NOMO-1 (cell line): ENCODE data around the gene CRADD.

Source experiments
- DNase-seq, 2 experiments: peaks; one replicate each; lab custom pipeline; 2025; ENCODE audit not compliant: unreplicated experiment in 2 of 2; lab: John Stamatoyannopoulos, UW

CRADD gene

DNA sequence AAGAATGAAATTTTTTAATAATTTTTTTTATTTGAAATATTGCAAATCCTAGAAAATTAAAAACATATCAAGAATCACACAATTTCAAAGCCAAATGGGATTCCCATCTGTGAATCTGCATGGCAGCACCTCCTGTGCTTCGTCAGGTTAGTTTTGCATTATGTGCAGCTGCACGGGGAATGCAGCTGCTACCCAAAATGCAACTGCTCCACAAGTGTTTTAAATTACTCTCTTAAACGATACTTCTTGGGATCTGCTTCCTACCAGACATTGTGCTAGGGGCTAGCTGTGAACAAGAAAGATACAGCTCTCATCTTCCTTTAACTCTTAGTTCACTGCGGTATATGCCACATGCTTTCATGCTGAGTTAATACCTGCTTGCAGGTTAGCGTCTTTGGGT is 154.2 kb downstream of the CRADD start:
- no peak for DNase-seq

GRCh38 chr12:93832131-93832530 is 155.0 kb downstream of the CRADD start:
- DNase-seq, result peak in 1 of 2 experiments; percentile 11

- no peak for DNase-seq
Measured at GRCh38 chr12:93833946-93834345, 156.8 kb downstream of the CRADD start.

- no peak for DNase-seq
Measured at GRCh38 chr12:93836620-93837260, 159.6 kb downstream of the CRADD start.

DNA sequence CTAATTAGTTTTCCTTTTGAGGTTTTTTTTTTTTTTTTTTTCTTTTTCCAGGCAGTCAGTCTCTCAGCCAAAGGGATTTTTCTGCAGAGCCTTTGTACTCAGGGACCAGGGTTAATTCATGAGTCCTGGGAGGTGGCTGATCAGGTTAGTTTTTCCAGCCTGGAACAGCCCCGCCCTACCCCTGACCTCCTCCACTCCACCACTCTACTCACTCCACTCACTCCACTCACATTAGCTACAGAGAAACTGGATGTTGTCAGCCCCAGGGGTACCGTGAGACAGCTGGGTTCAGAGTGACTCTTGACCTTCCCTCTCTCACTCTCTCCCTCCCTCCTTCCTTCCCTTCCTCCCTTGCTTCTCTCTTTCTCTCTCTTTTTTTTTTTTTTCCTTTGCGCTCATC is 161.0 kb downstream of the CRADD start:
- DNase-seq, result no peak

- no peak for DNase-seq
Measured at GRCh38 chr12:93839064-93839463, 161.9 kb downstream of the CRADD start.

GRCh38 chr12:93841671-93842070 is 164.5 kb downstream of the CRADD start:
- DNase-seq, result no peak

- DNase-seq, result no peak
Measured at GRCh38 chr12:93844164-93844784, 167.1 kb downstream of the CRADD start.

DNA sequence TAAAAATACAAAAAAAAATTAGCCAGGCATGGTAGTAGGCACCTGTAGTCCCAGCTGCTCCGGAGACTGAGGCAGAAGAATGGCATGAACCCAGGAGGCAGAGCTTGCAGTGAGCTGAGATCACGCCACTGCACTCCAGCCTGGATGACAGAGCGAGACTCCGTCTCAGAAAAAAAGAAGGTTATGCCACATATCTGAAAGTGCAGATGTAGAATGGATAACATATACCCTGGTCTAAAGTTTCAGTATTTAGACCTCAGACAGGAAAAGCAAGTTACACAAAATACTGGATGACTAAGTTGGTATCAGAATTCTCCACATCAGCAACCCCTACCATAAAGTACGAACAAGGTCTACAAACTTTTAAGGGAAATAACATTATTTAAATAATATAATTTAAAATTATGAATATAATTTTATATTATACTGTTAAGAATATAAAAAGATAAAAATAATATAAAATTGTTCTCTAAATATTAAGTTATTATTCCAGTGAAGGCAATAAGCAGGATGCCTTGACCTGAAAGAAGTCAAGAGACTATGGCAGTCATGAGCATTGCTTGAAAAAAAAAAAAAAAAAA is 169.9 kb downstream of the CRADD start:
- no peak for DNase-seq

GRCh38 chr12:93847517-93848474 is 170.6 kb downstream of the CRADD start:
- DNase-seq, result peak; percentile 59 to 96

- peak; percentile 91 to 96 for DNase-seq
Measured at GRCh38 chr12:93848523-93849101, 171.4 kb downstream of the CRADD start.

GRCh38 chr12:93849946-93850345 is 172.8 kb downstream of the CRADD start:
- no peak for DNase-seq

GRCh38 chr12:93850481-93851256 is 173.5 kb downstream of the CRADD start:
- no peak for DNase-seq

- peak; percentile 62 to 87 for DNase-seq
Measured at GRCh38 chr12:93851257-93851671, 174.1 kb downstream of the CRADD start.

DNA sequence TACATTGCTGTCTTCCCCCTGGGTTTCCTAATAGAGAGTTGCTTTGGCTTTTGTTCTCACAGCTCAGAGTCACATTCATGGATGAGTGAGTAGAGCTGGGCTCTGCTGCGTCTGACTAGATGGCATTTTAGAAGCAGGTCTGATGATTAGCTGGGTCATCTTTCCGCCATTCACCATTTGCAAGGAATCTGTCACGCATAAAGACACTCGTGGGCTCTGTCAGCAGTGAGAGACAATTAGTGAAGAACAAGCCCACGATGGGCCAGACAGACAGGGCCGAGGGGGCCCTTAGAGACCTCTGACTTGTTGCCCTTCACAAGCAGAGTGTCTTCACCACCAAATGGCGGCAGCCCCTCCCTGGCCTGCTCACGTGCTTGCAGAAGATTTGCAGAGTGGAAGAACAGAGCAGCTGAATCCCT is 175.0 kb downstream of the CRADD start:
- no peak for DNase-seq

- DNase-seq, result peak in 1 of 2 experiments; percentile 55
Measured at GRCh38 chr12:93853698-93854478, 176.7 kb downstream of the CRADD start.

DNA sequence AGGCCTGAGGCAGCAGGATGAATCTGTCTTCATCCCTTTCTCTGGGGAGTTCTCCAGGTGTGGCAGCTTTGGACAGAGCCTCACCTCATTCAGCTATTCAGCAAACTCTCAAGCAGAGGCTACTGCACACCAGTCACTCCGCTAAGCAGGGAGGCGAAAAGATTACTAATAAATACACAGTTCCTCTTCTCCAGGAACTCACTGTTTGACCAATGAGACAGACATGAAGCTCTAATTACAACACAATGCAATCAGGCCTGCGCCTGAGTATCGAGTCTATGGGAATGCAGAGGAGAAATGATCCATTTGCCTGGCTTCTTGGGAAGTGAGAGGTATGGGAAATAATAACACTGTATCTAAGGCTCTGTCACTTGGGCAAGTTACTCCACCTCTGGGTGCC is 178.1 kb downstream of the CRADD start:
- DNase-seq, result peak; percentile 18 to 76

GRCh38 chr12:93856611-93857010 is 179.4 kb downstream of the CRADD start:
- peak in 1 of 2 experiments; percentile 37 for DNase-seq

- DNase-seq, result no peak
Measured at GRCh38 chr12:93857279-93857938, 180.2 kb downstream of the CRADD start.
